Breast epithelium (tissue), 3 donors: Measurements from ENCODE around the gene ABCA4.

Source experiments
- CTCF ChIP-seq, 3 donors: fragments of 450-650 bp; IDR thresholded peaks; one replicate each; pipeline ENCODE4 v1.5.1; 2016 to 2017; ENCODE audit warnings: antibody characterized with exemption in 3 of 3, mild to moderate bottlenecking in 3 of 3, moderate library complexity in 3 of 3
- POLR2A ChIP-seq: fragments of 450-650 bp; IDR thresholded peaks from one replicate; pipeline ENCODE4 v1.6.1; 2016; ENCODE audit warnings: antibody characterized with exemption, mild to moderate bottlenecking, moderate library complexity

GRCh38 chr1:94026619-94027380 is 94.1 kb downstream of the ABCA4 start:
- no peak for TF ChIP-seq CTCF (IDR thresholded peaks at IDR 0.05)
- no peak for TF ChIP-seq POLR2A
